A549 (cell line): ENCODE measurements around the gene CAPN14. TPM values are rescaled to one million over a fixed set of nuclear protein-coding genes. Genes with fewer than 3 reads are reported as not detected.
A peak's percentile ranks its signal among the peaks of the same experiment; 100 is the strongest.

Experiments
- ATAC-seq, 2 experiments: fragments of 200-7000 bp in 1 of 2; fragments of >200 bp in 1 of 2; cut with Nextera tagmentation in 1 of 2; cut with Tn5 transposase in 1 of 2; 3 replicates each; pipeline versions ENCODE4 v1.8.0 to v1.9.1; 2018 to 2020; ENCODE audit warnings: mild to moderate bottlenecking in 1 of 2, moderate library complexity in 1 of 2
- CTCF ChIA-PET: fragments of 300-600 bp; sonication (Branson Sonifier 250); formaldehyde crosslinking; extraction: SDS; loops from one replicate; lab custom pipeline; 2021; ENCODE audit warnings: antibody characterized with exemption, inconsistent platforms; lab: Yijun Ruan, JAX
- POLR2A ChIA-PET: fragments of 350-600 bp; formaldehyde crosslinking; extraction: SDS; loops from one replicate; lab custom pipeline; 2021; ENCODE audit warnings: antibody characterized with exemption, inconsistent platforms; lab: Yijun Ruan, JAX
- DNase-seq, 2 experiments: peaks; one replicate each; pipeline versions ENCODE4 v3.0.0 to v3.0.0-alpha.2; 2011 to 2016; ENCODE audit warnings: low read depth in 1 of 2, low spot score in 1 of 2
- FAIRE-seq: peaks from 2 replicates; lab custom pipeline; 2011; peaks lifted over from hg19 to GRCh38; lab: Jason Lieb, UNC
- H3K27ac ChIP-seq, 2 experiments: fragments of >200 bp; sonication (Bioruptor Twin); formaldehyde crosslinking; 3 replicates each; pipeline ENCODE4 v1.5.1; 2016 to 2017
- H3K4me1 ChIP-seq: fragments of >200 bp; sonication (Bioruptor Twin); formaldehyde crosslinking; 3 replicates; pipeline ENCODE4 v1.6.1; 2016
- H3K4me2 ChIP-seq: fragments of >200 bp; sonication (Bioruptor Twin); formaldehyde crosslinking; 3 replicates; pipeline ENCODE4 v1.6.1; 2016
- H3K4me3 ChIP-seq: fragments of >200 bp; sonication (Bioruptor Twin); formaldehyde crosslinking; 3 replicates; pipeline ENCODE4 v1.5.1; 2016
- H3K9me3 ChIP-seq: fragments of >200 bp; sonication (Bioruptor Twin); formaldehyde crosslinking; 3 replicates; pipeline ENCODE4 v1.6.1; 2016
- ATOH8 ChIP-seq: fragments of 250-450 bp; sonication (Bioruptor Pico); IDR thresholded peaks from 2 replicates; pipeline ENCODE4 v1.5.0; 2020; ENCODE audit warnings: low read depth, mild to moderate bottlenecking, moderate library complexity
- BHLHE40 ChIP-seq: IDR thresholded peaks from 2 replicates; pipeline ENCODE4 v1.6.1; 2012; ENCODE audit warnings: low read depth, low read length, inconsistent platforms
- CBX2 ChIP-seq: fragments of 200-600 bp; sonication (generic); IDR thresholded peaks from 2 replicates; pipeline ENCODE4 v1.6.1; 2016; ENCODE audit warnings: low read depth, mild to moderate bottlenecking, borderline replicate concordance
- CEBPB ChIP-seq, 2 experiments: fragments of >200 bp in 1 of 2; sonication (Bioruptor Twin) in 1 of 2; formaldehyde crosslinking in 1 of 2; IDR thresholded peaks; 2 replicates each; pipeline ENCODE4 v1.6.1; 2012 to 2016
- E2F6 ChIP-seq: IDR thresholded peaks from 2 replicates; pipeline ENCODE4 v1.6.1; 2012; ENCODE audit warnings: low read depth, borderline replicate concordance
- EHF ChIP-seq: fragments of 250-450 bp; sonication (Bioruptor Pico); IDR thresholded peaks from 2 replicates; pipeline ENCODE4 v1.5.0; 2020; ENCODE audit warnings: mild to moderate bottlenecking
- ELK1 ChIP-seq: fragments of 150-350 bp; IDR thresholded peaks from 2 replicates; pipeline ENCODE4 v1.6.1; 2014; ENCODE audit warnings: low read depth, mild to moderate bottlenecking, low read length
- EP300 ChIP-seq, 2 experiments: fragments of >200 bp; sonication (Bioruptor Twin); formaldehyde crosslinking; IDR thresholded peaks; 2 replicates in 1 of 2; 3 replicates in 1 of 2; pipeline ENCODE4 v1.6.1; 2016 to 2017
- FOSB ChIP-seq: fragments of 250-450 bp; sonication (Bioruptor Pico); IDR thresholded peaks from 2 replicates; pipeline ENCODE4 v1.5.0; 2020; ENCODE audit warnings: mild to moderate bottlenecking, moderate library complexity
- HDAC2 ChIP-seq: fragments of 200-600 bp; sonication (generic); IDR thresholded peaks from 2 replicates; pipeline ENCODE4 v1.6.1; 2016
- HES2 ChIP-seq: fragments of >200 bp; sonication (Bioruptor Twin); formaldehyde crosslinking; IDR thresholded peaks from 2 replicates; pipeline ENCODE4 v1.6.1; 2016
- HEYL ChIP-seq: fragments of 250-450 bp; sonication (Bioruptor Pico); IDR thresholded peaks from 2 replicates; pipeline ENCODE4 v1.8.0; 2021; ENCODE audit warnings: mild to moderate bottlenecking, moderate library complexity
- HMGXB4 ChIP-seq: fragments of 250-450 bp; sonication (Bioruptor Pico); IDR thresholded peaks from 2 replicates; pipeline ENCODE4 v1.5.0; 2021; ENCODE audit warnings: mild to moderate bottlenecking, moderate library complexity, borderline replicate concordance
- HOXA7 ChIP-seq: fragments of 250-450 bp; sonication (Bioruptor Pico); IDR thresholded peaks from 2 replicates; pipeline ENCODE4 v1.5.0; 2020; ENCODE audit warnings: mild to moderate bottlenecking, moderate library complexity
- HOXB13 ChIP-seq: fragments of 250-450 bp; sonication (Bioruptor Pico); IDR thresholded peaks from 2 replicates; pipeline ENCODE4 v1.5.0; 2020; ENCODE audit warnings: low read depth, mild to moderate bottlenecking, moderate library complexity
- JUN ChIP-seq, 2 experiments: fragments of >200 bp; sonication (Bioruptor Twin); formaldehyde crosslinking; IDR thresholded peaks; 2 replicates in 1 of 2; 3 replicates in 1 of 2; pipeline ENCODE4 v1.6.1; 2016 to 2017
- JUNB ChIP-seq: fragments of >200 bp; sonication (Bioruptor Twin); formaldehyde crosslinking; IDR thresholded peaks from 2 replicates; pipeline ENCODE4 v1.6.1; 2016
- KDM1A ChIP-seq: fragments of 200-600 bp; sonication (generic); IDR thresholded peaks from 2 replicates; pipeline ENCODE4 v1.6.1; 2016; ENCODE audit warnings: low read depth, mild to moderate bottlenecking
- MAFK ChIP-seq: fragments of 450-650 bp; IDR thresholded peaks from 2 replicates; pipeline ENCODE4 v1.6.1; 2014; ENCODE audit not compliant: partially characterized antibody
- NFE2L2 ChIP-seq: fragments of 150-350 bp; conservative IDR thresholded peaks from 2 replicates; pipeline ENCODE4 v1.6.1; 2014; ENCODE audit warnings: low read length
- NR3C1 ChIP-seq: fragments of >200 bp; sonication (Bioruptor Twin); formaldehyde crosslinking; IDR thresholded peaks from 3 replicates; pipeline ENCODE4 v1.6.1; 2017
- POLR2A ChIP-seq: IDR thresholded peaks from 2 replicates; pipeline ENCODE4 v1.6.1; 2012; ENCODE audit warnings: mild to moderate bottlenecking, low read length
- POLR2AphosphoS2 ChIP-seq: conservative IDR thresholded peaks from 2 replicates; pipeline ENCODE4 v1.6.1; 2012; ENCODE audit warnings: low read length, improper control_type of control experiment, inconsistent platforms
- RAD21 ChIP-seq, 2 experiments: fragments of >200 bp in 1 of 2; sonication (Bioruptor Twin) in 1 of 2; formaldehyde crosslinking in 1 of 2; IDR thresholded peaks in 1 of 2; conservative IDR thresholded peaks in 1 of 2; 2 replicates in 1 of 2; 3 replicates in 1 of 2; pipeline ENCODE4 v1.6.1; 2012 to 2018; ENCODE audit warnings: inconsistent platforms in 1 of 2
- RARB ChIP-seq: fragments of 250-450 bp; sonication (Bioruptor Pico); IDR thresholded peaks from 2 replicates; pipeline ENCODE4 v1.8.0; 2021; ENCODE audit warnings: mild to moderate bottlenecking, moderate library complexity
- RCOR1 ChIP-seq: fragments of 150-350 bp; IDR thresholded peaks from 2 replicates; pipeline ENCODE4 v1.6.1; 2014; ENCODE audit warnings: antibody characterized with exemption, low read length, low read depth
- RFX5 ChIP-seq: fragments of 450-650 bp; IDR thresholded peaks from 2 replicates; pipeline ENCODE4 v1.7.1; 2014; ENCODE audit warnings: antibody characterized with exemption, mild to moderate bottlenecking, moderate library complexity
- SREBF2 ChIP-seq: fragments of 450-650 bp; IDR thresholded peaks from 2 replicates; pipeline ENCODE4 v1.6.1; 2014; ENCODE audit warnings: mild to moderate bottlenecking, moderate library complexity
- ZNF302 ChIP-seq: fragments of 250-450 bp; sonication (Bioruptor Pico); IDR thresholded peaks from 2 replicates; pipeline ENCODE4 v1.9.0; 2021; ENCODE audit warnings: inconsistent platforms, mild to moderate bottlenecking, moderate library complexity
- WGBS: methylation state at CpG from one replicate; pipeline ENCODE4 v1.1.6; 2017; ENCODE audit errors: missing lambda C conversion rate; 5-methylcytosine and 5-hydroxymethylcytosine counted together
- polyA plus RNA-seq, 4 experiments: library from polyadenylated mRNA; depleted of rRNA in 3 of 4; stranded (reverse); fragments of >200 nt; fragmentation: RNase III in 1 of 4; extraction: RNeasy Plus Mini Kit Qiagen cat#74134 plus additional on column Dnase treatment in 1 of 4; gene quantifications; 2 replicates in 3 of 4; 3 replicates in 1 of 4; pipeline ENCODE4 v1.2.3, GENCODE V29; 2011 to 2017

CAPN14 gene
- polyA plus RNA-seq, 2 of the 4 experiments (the other 2 are of a cell fraction) = 0.04 to 0.06 TPM

GRCh38 chr2:31228717-31229116 lies 11.4 kb upstream of the CAPN14 start:
- POLR2A ChIA-PET = no interaction called here

GRCh38 chr2:31227711-31228125 lies 10.4 kb upstream of the CAPN14 start:
- Histone ChIP-seq H3K9me3 (no peaks in the 10 kb centered on the region), H3K4me1 (no peaks in the 10 kb centered on the region), H3K4me2 (no peak overlapping the region), H3K27ac (no peak overlapping the region), H3K4me3 (no peak overlapping the region)
- TF ChIP-seq MAFK (peak; percentile 80), HES2 (no peak)
- POLR2A ChIA-PET = no interaction called here
- 78% methylated on average over 10 of the region's 10 CpGs for WGBS
- CTCF ChIA-PET = interaction anchor here (0.5 to 2.9 kb wide), 4 partner anchors 87 to 1576 kb away, joined by 3 to 12 read pairs (median 4); no protein-coding TSS in a partner anchor
- ATAC-seq = peak in 1 of 2 experiments; percentile 29; a peak in 1 of 6 replicates
- no peak for FAIRE-seq
- DNase-seq = no peak

More at GRCh38 chr2:31228717-31229116, 11.4 kb upstream of the CAPN14 start:
- no peak for ATAC-seq
- no peaks in the 10 kb centered on the region for H3K9me3 ChIP-seq
- no peak for TF ChIP-seq HMGXB4
- TF ChIP-seq, all 56 proteins: peak for 0
- FAIRE-seq (no peak), DNase-seq (no peak)
- 11% methylated on average over 3 of the region's 3 CpGs for WGBS
- no peak overlapping the region for H3K4me3 ChIP-seq
- H3K4me1 ChIP-seq = peaks cover 4% of the 10 kb centered on the region; the same call in 2 of the 3 replicates
- CTCF ChIA-PET = interaction anchor here (1.4 to 2.9 kb wide), 3 partner anchors 88 to 517 kb away, joined by 3 to 12 read pairs (median 4); no protein-coding TSS in a partner anchor
- no peak overlapping the region for H3K4me2 ChIP-seq
- H3K27ac ChIP-seq = no peak overlapping the region

- no peak for FAIRE-seq
- no peaks in the 10 kb centered on the region for H3K4me1 ChIP-seq
- WGBS = 37% methylated on average over 6 of the region's 6 CpGs
- no peak for DNase-seq
- peak in 1 of 2 experiments; percentile 40; a peak in 2 of 6 replicates for ATAC-seq
- no peak overlapping the region for H3K4me3 ChIP-seq
- no peak for TF ChIP-seq SREBF2
- TF ChIP-seq NR3C1 = no peak
- TF ChIP-seq JUN (IDR thresholded peaks at IDR 0.05) = no peak
- no peak for TF ChIP-seq CBX2
- no peak for TF ChIP-seq CEBPB (IDR thresholded peaks at IDR 0.05)
- TF ChIP-seq FOSB (CRISPR knock-in tag) = no peak
- TF ChIP-seq HOXA7 (CRISPR knock-in tag) = no peak
- no peak for TF ChIP-seq RAD21 (conservative IDR thresholded peaks at IDR 0.05 in 1 of 2, IDR thresholded peaks at IDR 0.05 in 1 of 2)
- TF ChIP-seq HDAC2 = no peak
- TF ChIP-seq JUNB = no peak
- no peak overlapping the region for H3K4me2 ChIP-seq
- ChIA-PET POLR2A (no interaction called here), CTCF (interaction anchor here (1.4 to 2.9 kb wide), 2 partner anchors 107 to 516 kb away, joined by 3 to 12 read pairs; no protein-coding TSS in a partner anchor)
- no peaks in the 10 kb centered on the region for H3K9me3 ChIP-seq
- no peak overlapping the region for H3K27ac ChIP-seq
Measured at GRCh38 chr2:31227110-31227509, 9.8 kb upstream of the CAPN14 start.

GRCh38 chr2:31226266-31226665 lies 9.0 kb upstream of the CAPN14 start:
- 3% methylated on average over 2 of the region's 2 CpGs for WGBS
- CTCF ChIA-PET = interaction anchor here (2.9 kb wide), 1 partner anchor 108 kb away, joined by 12 read pairs; no protein-coding TSS in a partner anchor
- FAIRE-seq (no peak), ATAC-seq (peak; percentile 40 to 41; a peak in 3 of 6 replicates), DNase-seq (no peak)
- Histone ChIP-seq H3K4me3 (no peak overlapping the region), H3K27ac (no peak overlapping the region), H3K4me1 (no peaks in the 10 kb centered on the region), H3K9me3 (no peaks in the 10 kb centered on the region), H3K4me2 (no peak overlapping the region)
- POLR2A ChIA-PET = no interaction called here
- TF ChIP-seq NFE2L2 = no peak
- TF ChIP-seq ATOH8 (CRISPR knock-in tag) = no peak
- TF ChIP-seq POLR2A = no peak
- TF ChIP-seq RCOR1 = no peak
- no peak for TF ChIP-seq MAFK
- no peak for TF ChIP-seq RARB (CRISPR knock-in tag)
- no peak for TF ChIP-seq HOXB13 (CRISPR knock-in tag)
- no peak for TF ChIP-seq RFX5
- TF ChIP-seq KDM1A = no peak
- TF ChIP-seq POLR2AphosphoS2 = no peak
- TF ChIP-seq BHLHE40 = no peak
- TF ChIP-seq ELK1 = no peak
- TF ChIP-seq EHF (CRISPR knock-in tag) = no peak
- TF ChIP-seq JUNB = no peak
- TF ChIP-seq E2F6 = no peak
- TF ChIP-seq EP300 (IDR thresholded peaks at IDR 0.05) = no peak
- no peak for TF ChIP-seq ZNF302 (CRISPR knock-in tag)
- TF ChIP-seq HEYL (CRISPR knock-in tag) = no peak
